HG03196 (cell line): Measurements from ENCODE around the gene HAPLN2.
"Not testable (repeated sequence)": the region's sequence is repeated elsewhere in the genome, so short reads cannot be mapped to it uniquely, and the experiment has no call there.

Experiments
- ATAC-seq: cut with Tn5 transposase; IDR thresholded peaks from one replicate; pipeline ENCODE4 v1.9.1; 2021; ENCODE audit not compliant: unreplicated experiment

Gene HAPLN2

DNA sequence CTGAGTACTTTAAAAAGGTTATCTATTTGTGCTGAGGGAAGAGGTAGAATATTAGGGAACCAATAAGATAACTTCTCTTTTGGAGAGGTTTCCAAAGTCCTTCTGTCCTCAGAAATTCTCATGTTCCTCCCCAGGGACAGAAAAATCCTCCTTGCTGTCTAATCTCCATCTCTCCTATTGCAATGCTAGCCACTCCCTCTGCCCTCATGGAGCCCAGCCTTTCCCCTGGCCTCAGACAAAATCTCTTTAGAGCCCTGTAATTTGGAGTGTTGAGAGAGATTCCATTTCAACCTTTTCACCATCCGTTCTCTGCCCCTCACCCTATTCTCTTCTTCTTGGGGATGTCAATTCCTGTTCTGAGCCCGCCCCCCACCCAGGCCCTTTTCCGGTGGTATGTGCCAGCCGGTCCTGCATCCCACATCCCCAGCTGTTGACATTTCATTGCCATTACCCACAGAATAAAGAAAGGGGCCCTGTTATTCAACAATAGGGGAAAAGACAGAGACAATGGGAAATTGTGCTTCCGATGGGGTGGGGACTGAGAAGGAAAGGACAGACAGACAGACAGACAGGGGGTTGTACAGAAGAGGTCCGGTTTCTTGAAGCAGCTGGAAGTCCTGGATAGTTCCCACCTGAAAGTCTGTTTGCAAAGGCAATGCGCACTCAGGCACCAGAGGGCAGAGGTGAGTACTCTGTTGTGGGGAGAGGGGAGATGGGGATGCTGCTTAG lies at the start of gene HAPLN2:
Gene HAPLN2 (plus strand): TSS at position 563 of the 729 bp plus-strand sequence. CDS start 4,076 bp downstream, outside the sequence.
- no peak for ATAC-seq

DNA sequence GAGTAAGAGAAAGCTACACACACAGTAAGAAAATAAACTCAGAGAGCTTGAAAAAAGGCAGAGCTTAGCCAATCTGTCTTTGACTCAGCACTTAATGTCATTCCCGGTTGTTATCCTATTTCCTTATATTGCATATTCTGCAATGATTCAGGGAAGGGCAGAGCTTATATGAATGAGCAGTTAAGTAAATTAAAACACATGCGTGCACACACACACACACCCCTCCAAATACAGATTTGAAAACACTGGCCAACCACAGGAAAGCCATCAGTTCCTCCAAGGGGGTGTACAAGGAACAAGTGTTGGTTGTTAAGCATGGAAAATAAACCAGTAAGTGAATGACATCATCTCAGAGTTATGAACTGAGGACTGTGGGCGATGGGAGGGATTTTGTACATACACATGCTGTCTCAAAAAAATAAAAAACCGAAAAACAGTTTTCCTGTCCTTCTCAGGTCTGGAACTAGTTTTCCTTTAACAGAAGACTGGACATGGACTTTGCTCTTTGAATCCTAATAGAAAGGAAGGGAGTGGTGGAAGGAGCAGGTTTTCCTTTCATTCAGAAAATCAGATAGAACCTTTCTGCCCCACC lies 47.9 kb upstream of the HAPLN2 start:
- ATAC-seq = no peak

DNA sequence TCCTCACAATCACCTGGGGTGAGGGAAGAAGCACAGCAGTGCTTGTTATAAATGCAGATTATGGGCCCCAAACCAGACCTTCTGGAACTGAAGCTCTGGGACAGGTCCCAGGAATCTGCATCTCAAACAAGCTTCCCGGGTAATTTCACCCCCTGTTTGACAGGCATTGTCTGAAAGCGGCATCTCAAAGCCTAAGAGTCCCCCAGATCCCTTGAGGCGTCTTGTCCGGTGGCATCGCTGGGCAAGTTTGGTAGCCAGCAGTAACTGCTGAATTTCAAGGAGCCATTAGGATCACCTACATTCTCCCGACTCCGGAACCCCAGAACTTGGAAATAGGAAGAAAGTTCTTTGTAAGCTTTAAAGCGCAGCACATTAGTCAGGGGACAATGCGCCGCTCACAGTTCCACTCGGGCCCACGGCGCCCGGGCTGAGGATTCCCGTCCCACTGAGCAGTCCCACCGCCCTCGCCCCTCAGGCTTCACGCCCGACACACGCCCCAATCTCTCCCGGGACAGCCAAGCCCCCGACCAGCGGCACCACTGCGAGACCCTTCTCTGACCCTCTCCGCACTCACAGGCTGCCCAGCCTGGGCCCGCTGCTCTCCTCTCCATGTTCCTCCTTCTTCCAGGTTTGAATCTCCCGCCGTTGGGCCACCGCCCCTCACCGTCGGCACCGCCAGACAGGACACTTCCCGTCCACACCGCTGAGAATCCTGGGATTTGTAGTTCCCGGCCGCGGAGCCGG lies 47.1 kb upstream of the HAPLN2 start, which contains the start of gene IQGAP3:
Gene IQGAP3 (minus strand): TSS at position 647 of the 744 bp plus-strand sequence. CDS start 36 bp downstream, at position 611.
- peak; percentile 73 for ATAC-seq

DNA sequence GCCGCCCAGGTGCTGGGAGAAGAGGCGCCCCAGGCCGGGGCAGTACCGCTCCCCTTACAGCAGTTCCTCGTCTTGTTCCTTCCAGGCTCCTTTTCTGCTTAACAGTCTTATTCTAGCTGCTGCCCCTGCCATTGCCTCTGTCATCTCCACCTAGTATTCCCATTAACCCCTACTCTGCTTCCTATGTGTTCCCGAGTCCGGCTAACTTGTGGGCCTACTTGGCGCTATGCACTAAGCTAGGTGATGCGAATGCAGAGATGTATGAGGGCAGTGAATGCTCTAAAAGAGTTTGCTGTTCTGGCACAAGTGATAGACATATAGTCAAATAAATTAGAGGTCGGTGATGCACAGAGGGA lies 46.6 kb upstream of the HAPLN2 start:
- no peak for ATAC-seq

DNA sequence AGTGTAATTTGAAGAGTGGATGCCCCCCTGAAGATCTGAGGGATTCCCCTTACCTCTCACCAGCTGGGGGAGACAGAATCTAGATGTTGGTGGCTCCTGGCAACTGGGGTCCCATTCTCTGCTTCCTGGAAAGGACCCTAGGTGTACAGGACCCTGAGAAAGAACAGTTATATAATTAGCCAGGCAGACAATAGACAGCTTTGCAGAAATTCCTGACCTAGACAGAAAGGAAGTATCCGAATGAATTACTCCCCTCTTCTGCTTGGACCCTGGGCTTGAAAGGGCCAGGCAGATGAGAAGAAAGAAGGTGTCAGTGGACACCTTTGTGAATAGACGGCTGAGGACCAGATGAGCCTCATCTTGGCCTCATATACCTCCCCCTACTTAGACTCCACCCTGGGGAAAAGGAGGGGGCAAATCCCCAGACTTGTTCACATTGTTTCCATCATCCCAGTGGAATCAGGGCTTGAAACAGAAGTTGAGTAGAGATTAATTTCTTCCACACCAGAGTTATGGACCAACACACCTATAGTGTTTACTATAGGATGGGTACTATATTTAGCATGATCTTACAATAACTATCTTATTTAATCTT lies 45.1 kb upstream of the HAPLN2 start:
- ATAC-seq = no peak

DNA sequence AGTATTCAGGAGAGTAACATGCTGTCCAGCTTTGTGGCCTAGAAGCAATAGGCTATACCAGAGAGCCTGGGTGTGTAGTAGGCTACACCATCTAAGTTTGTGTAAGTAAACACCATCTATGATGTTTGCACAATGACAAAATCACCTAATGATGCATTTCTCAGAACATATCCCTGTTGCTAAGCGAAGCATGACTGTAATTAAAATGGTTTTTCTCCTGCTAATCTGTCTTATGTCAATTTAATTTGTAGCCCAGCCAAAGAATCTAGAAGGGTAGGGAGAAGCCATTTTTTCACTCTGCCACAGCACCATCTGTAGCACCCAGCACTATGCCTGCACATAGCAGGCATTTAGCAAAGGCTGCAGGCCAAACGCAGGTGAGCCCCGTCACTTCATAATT lies 41.7 kb upstream of the HAPLN2 start:
- ATAC-seq = no peak

DNA sequence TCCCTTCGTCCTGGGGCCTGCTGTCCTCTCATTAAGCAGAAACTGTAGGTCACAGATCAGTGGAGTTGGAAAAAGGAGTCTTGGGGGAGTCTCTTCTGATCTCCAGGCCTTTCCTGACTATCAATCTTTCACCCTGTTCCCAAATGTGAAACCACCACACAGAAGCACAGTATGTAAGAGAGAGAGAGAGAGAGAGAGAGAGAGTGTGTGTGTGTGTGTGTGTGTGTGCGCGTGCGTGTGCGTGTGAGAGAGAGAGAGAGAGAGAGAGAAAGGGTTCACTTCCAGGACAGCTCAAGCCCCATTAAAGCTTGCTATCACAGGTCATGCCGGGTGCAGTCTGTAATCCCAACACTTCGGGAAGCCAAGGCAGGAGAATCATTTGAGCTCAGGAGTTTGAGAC lies 41.2 kb upstream of the HAPLN2 start:
- no peak for ATAC-seq

DNA sequence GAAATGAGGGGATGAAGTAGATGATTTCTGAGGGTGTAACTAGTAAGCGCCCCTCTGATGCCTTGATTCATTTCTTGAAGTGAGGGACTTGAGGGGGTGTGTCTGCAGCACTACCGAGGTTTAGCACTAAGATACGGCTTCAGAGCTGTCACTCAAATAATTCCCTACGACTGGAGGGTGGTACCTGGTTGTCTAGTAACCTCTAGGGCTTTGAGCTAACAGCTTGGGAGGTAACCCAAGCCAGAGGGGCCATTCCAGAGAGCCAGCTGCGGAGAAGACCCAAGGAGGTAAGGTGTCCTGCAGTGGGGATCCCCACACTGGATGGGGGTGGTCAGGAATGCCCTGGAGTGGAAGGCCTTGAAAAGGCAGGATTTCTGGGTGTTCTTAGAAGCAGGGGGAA lies 39.7 kb upstream of the HAPLN2 start, which contains the start of gene TTC24:
Gene TTC24 (plus strand): TSS at position 252 of the 400 bp plus-strand sequence. CDS start 1,642 bp downstream, outside the sequence.
- ATAC-seq = no peak

DNA sequence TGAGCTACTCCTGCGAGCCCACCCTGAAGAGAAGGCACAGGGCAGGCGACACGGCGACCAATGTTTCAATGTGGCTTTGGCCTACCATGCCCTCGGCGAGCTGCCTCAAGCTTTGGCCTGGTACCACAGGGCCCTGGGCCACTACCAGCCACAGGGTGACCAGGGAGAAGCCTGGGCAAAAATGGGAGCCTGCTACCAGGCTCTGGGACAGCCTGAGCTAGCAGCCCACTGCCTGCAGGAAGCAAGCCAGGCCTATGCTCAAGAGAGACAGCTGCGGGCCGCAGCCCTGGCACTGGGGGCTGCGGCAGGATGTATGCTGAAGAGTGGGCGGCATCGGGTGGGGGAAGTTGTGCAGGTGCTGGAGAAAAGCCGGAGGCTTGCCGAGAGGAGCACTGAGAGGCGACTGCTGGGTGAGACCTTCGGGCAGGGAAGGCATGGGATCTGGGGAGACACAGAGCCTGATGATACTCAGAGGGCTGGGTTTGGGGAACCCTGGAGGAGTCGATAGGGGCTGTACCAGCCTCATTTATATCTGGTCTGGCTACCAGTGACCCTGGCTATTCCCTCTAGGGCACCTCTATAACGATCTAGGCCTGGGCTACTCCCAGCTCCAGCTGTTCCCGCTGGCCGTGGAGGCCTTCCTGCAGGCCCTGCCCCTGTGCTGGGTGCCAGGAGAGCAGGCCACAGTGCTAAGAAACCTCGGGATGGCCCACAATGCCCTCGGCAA lies 37.4 kb upstream of the HAPLN2 start:
- no peak for ATAC-seq

DNA sequence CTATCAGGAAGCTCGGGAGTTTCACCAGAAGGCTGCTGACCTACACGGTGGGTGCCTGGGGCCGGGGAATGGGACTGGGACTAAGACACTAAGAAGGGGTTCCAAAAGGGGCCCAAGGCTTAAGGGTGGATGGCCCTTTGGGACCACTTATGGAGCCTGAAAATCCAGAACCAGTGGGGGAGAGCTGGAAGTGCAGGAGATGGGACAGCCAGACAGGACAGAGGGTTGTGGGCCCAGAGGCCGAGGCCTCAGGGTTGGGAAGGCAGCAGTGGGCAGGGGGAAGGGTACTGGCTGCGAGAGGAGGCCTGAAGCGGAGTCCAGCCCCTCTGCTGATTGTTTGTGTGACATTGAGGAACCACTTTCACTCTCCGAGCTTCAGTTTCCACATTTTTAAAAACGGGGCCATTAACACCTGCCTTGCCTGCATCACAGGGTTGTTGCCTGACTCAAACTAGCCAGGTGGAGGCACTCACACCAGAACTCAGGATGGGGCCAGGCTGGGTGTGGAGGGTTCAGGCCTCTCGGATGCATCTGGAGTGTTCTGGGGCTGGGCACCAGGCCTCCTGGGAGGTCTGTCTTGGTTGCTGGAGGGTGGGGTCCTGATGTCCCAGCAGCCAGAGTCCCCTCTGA lies 36.7 kb upstream of the HAPLN2 start:
- ATAC-seq = no peak

DNA sequence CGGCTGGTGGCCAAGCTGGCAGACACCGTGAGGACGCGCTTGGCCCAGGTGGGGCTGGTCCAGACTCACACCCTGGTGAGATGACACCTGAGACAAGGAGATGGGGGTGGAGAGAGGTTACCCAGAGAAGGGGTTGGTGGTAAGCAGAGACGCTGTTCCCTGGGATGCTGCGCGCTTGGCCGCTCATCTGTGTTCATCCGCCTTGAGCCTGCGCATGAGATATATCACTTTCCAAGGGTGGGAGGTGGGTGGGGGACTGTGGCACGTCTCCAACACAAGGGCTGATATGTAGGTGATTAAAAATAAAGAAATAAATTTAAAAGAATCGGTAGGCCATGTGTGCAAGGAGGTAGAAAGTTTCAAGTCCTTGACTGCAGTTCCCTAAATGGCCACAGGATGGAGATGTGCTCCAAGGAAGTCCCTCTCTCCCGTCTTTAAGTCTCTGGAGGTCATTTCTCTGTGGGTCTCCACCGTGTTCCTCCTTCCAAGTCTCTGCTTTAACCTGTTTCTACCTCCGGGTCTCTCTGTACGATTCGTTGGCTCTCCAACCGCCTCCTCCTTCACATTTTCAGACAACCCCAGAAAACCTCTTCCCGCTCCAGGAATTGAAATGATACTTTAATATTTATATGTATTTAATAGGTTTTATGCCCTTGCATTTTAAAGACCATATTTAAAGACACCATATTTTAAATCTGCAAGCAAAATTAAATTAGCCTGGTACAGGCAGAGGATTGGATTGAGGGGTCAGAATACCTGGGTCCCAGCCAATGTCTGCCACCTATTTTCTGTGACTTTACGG lies 35.2 kb upstream of the HAPLN2 start:
- no peak for ATAC-seq

DNA sequence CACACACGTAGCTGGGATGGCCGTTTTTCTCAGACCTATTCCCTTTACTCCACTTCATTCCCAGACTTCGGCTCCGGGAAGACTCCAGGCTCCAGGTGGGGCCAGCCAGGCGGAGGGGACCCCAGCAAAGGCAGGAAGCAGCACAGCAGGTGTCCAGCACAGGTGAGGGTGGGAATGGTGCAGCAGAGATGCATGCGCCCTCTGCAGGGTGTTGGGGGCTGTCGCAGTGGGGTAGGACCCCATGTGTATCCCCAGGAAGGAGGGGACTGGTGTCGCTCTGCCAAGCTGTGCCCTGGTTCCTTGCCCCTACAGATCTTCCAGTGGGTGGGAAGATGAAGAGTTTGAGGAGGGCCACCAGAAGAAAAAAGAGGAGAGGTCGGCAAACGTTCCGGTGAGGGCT lies 34.4 kb upstream of the HAPLN2 start:
- ATAC-seq = no peak

DNA sequence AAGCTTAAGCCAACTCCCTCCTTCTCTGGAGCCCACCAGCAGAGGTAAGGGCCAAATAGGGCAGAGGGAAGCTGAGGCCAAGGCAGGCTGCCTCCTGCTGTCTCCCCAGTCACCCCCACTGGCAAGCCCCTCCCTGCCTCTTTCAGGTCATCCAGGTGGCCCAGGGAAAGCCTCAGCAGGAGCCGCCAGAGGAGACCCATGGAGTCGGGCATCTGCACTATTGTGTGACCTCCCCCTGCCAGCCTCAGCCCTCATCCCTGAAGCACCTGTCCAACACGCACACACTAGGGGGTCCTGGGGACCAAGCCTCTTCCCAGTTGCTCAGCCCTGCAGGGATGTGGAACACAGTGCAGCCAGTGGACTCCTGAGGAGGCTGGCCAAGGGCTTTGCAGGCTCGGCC lies 32.9 kb upstream of the HAPLN2 start:
- ATAC-seq = no peak

DNA sequence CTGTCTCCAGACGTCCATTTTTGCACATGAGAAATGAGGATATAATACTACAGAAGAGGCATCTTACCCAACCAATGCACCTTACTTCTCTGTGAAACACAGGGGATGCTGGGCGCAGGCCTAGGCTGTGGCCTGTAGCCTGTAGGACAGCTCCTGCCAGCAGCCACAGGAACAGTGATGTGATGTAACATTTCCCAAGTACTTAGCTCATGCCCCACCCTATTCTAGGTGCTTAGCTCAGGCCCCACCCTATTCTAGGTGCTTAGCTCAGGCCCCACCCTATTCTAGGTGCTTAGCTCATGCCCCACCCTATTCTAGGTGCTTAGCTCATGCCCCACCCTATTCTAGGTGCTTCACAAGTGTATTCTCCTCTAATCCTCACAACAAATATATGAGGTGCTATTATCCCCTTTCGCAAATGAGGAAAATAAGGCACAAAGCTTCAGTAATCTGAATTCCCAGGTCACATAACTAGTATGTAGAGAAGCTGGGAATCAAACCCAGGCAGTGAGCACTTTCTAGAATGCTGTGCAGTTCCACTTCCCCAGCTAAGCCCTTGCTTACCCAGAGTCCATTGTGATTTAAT lies 32.2 kb upstream of the HAPLN2 start:
- no peak for ATAC-seq

DNA sequence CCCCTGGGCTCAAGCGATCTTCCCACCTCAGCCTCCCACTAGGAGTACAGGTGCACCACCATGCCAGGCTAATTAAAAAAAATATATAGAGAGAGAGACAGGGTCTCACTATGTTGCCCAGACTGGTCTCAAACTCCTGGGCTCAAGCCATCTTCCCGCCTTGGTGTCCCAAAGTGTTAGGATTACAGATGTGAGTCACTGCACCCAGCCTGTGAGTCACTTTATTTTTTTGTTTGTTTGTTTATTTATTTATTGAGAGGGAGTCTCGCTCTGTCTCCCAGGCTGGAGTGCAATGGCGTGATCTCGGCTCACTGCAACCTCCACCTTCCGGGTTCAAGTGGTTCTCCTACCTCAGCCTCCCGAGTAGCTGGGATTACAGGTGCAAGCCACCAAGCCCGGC lies 31.3 kb upstream of the HAPLN2 start:
- not testable (repeated sequence) for ATAC-seq

DNA sequence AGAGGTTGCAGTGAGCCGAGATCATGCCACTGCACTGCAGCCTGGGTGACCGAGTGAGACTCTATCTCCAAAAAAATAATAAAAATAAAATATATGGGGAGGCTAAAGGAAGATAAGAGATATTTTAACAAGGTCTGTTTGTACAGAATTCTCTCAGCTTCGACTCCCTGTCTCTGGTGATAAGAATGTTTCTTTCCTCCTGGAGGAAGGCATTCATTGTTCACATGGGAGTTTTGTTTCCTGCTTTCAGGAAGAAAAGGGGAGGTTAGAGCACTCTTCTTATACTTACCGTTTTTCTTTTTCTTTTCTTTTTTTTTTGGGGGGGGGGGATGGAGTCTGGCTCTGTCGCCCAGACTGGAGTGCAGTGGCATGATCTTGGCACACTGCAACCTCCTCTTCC lies 29.7 kb upstream of the HAPLN2 start:
- ATAC-seq = no peak

DNA sequence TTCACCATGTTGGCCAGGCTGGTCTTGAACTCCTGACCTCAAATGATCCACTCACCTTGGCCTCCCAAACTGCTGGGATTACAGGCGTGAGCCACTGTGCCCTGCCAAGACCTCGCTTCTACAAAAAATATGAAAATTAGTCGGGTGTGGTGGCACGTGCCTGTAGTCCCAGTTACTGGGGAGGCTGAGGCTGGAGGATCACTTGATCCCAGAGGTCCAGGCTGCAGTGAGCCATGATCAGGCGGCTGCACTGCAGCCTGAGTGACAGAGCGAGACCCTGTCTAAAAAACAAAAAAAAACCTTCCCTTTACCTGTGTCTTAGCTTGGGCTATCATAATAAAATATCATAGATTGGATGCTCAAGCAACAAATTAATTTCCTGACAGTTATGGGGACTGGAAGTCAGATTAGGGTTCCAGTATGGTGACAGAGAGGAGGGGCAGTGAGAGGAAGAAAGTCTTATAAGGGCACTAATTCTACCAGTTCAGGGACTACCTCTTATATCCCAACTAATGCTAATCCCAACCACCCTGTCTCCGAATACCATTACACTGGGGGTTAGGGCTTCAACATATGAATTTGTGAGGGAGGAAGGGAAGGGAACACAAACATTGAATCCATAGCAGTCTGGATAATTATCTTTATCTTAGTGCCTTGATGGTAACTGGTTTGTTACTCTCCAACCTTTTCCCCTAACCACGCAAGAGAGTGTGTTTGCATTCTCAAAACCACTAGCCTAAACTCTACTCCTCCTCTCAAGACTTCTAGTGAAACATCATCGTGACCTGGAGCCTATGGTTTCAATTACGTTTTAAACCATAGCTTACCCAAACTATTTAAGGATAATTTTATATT lies 28.7 kb upstream of the HAPLN2 start:
- no peak for ATAC-seq

DNA sequence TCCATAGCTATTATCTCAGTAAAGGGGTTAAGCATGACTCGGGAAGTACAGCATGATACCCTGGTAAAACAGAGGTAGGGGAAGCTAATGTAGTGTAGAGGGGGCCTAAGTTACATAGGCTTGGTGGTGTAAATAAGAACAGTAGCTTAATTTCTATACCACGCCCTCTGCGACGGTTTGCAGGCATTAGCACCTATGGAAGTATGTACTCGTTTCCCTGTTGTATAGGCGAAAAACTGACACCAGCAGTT lies 28.1 kb upstream of the HAPLN2 start:
- no peak for ATAC-seq
